CD14-positive monocyte (primary cell): ENCODE measurements around the gene EXPH5. TPM values are rescaled to one million over a fixed set of nuclear protein-coding genes. Genes with fewer than 3 reads are reported as not detected.

Experiments
- DNase-seq, 3 donors: peaks; one replicate each; pipeline ENCODE4 v3.0.0-alpha.2; 2011 to 2022
- H2AFZ ChIP-seq: 2 replicates; pipeline ENCODE4 v1.6.0; 2012; ENCODE audit warnings: mild to moderate bottlenecking, low read depth, low read length, inconsistent platforms; ENCODE audit not compliant: insufficient read depth, poor library complexity, severe bottlenecking
- H3K27ac ChIP-seq, 2 donors: 1 replicate in 1 of 2; 2 replicates in 1 of 2; pipeline ENCODE4 v1.5.1; 2012 to 2013; ENCODE audit warnings: low read length in 2 of 2, control low read depth in 1 of 2, inconsistent platforms in 1 of 2, low read depth in 1 of 2, mild to moderate bottlenecking in 1 of 2
- H3K27me3 ChIP-seq, 2 donors: one replicate each; pipeline versions ENCODE4 v1.6.0 to v1.6.1; 2011 to 2013; ENCODE audit warnings: low read length in 2 of 2; ENCODE audit not compliant: control insufficient read depth in 2 of 2, insufficient read depth in 2 of 2
- H3K36me3 ChIP-seq, 2 donors: replicated peaks in 1 of 2; 1 replicate in 1 of 2; 2 replicates in 1 of 2; pipeline versions ENCODE4 v1.5.1 to v1.6.1; 2012 to 2013; ENCODE audit warnings: low read length in 2 of 2, control low read depth in 1 of 2, inconsistent platforms in 1 of 2, mild to moderate bottlenecking in 1 of 2; ENCODE audit not compliant: insufficient read depth in 2 of 2, control insufficient read depth in 1 of 2
- H3K4me1 ChIP-seq, 2 donors: 1 replicate in 1 of 2; 2 replicates in 1 of 2; pipeline versions ENCODE4 v1.5.1 to v1.6.1; 2012 to 2013; ENCODE audit warnings: low read length in 2 of 2, control low read depth in 1 of 2, inconsistent platforms in 1 of 2, mild to moderate bottlenecking in 1 of 2, moderate library complexity in 1 of 2; ENCODE audit not compliant: insufficient read depth in 2 of 2, control insufficient read depth in 1 of 2
- H3K4me2 ChIP-seq: replicated peaks from 2 replicates; pipeline ENCODE3; 2012; ENCODE audit warnings: low read length, moderate library complexity, mild to moderate bottlenecking; ENCODE audit not compliant: poor library complexity, severe bottlenecking; ENCODE audit errors: extremely low read depth
- H3K4me3 ChIP-seq, 3 experiments: fragments of 200-600 bp in 1 of 3; sonication (generic) in 1 of 3; replicated peaks in 1 of 3; 1 replicate in 2 of 3; 2 replicates in 1 of 3; pipeline ENCODE4 v1.5.1; 2011 to 2013; ENCODE audit warnings: low read length in 3 of 3, mild to moderate bottlenecking in 3 of 3, control low read depth in 2 of 3, low read depth in 2 of 3, inconsistent platforms in 1 of 3, moderate library complexity in 1 of 3
- H3K79me2 ChIP-seq: 2 replicates; pipeline ENCODE4 v1.6.0; 2012; ENCODE audit warnings: mild to moderate bottlenecking, control low read depth, inconsistent platforms, low read length, moderate library complexity; ENCODE audit not compliant: insufficient read depth
- H3K9ac ChIP-seq: 2 replicates; pipeline ENCODE4 v1.6.0; 2017; ENCODE audit warnings: low read length, mild to moderate bottlenecking; ENCODE audit not compliant: insufficient read depth, poor library complexity, severe bottlenecking
- H3K9me3 ChIP-seq, 2 donors: replicated peaks in 1 of 2; 1 replicate in 1 of 2; 2 replicates in 1 of 2; pipeline versions ENCODE4 v1.5.1 to v1.6.1; 2012 to 2013; ENCODE audit warnings: low read length in 2 of 2, control low read depth in 1 of 2; ENCODE audit not compliant: control insufficient read depth in 1 of 2, insufficient read depth in 1 of 2
- H4K20me1 ChIP-seq: 2 replicates; pipeline ENCODE4 v1.6.0; 2012; ENCODE audit warnings: mild to moderate bottlenecking, low read length, control low read depth, moderate library complexity; ENCODE audit not compliant: insufficient read depth
- H3K27ac Mint-ChIP-seq, 7 donors: one replicate each; pipeline ENCODE4 v1.8.0; 2020; ENCODE audit warnings: mild to moderate bottlenecking in 7 of 7, mixed read lengths in 7 of 7, moderate library complexity in 6 of 7, inconsistent platforms in 2 of 7
- H3K27me3 Mint-ChIP-seq, 3 donors: one replicate each; pipeline ENCODE4 v1.8.0; 2021 to 2022; ENCODE audit warnings: low read depth in 3 of 3, mild to moderate bottlenecking in 3 of 3, mixed read lengths in 3 of 3, moderate library complexity in 3 of 3, inconsistent platforms in 1 of 3
- H3K36me3 Mint-ChIP-seq, 2 donors: one replicate each; pipeline ENCODE4 v1.8.0; 2020; ENCODE audit warnings: mixed read lengths in 2 of 2, inconsistent platforms in 1 of 2, mild to moderate bottlenecking in 1 of 2
- H3K4me1 Mint-ChIP-seq: one replicate; pipeline ENCODE4 v1.8.0; 2020; ENCODE audit warnings: mild to moderate bottlenecking, mixed read lengths
- H3K4me3 Mint-ChIP-seq, 2 donors: one replicate each; pipeline ENCODE4 v1.8.0; 2020; ENCODE audit warnings: mild to moderate bottlenecking in 2 of 2, mixed read lengths in 2 of 2, moderate library complexity in 1 of 2
- H3K9me3 Mint-ChIP-seq, 7 donors: one replicate each; pipeline ENCODE4 v1.8.0; 2020 to 2022; ENCODE audit warnings: mixed read lengths in 7 of 7, mild to moderate bottlenecking in 6 of 7, moderate library complexity in 6 of 7, inconsistent platforms in 2 of 7
- WGBS: methylation state at CpG from one replicate; pipeline ENCODE4 v1.1.5; 2013; ENCODE audit warnings: missing lambda C conversion rate; ENCODE audit not compliant: insufficient coverage; 5-methylcytosine and 5-hydroxymethylcytosine counted together
- intact Hi-C, 2 donors: fragments of 100-400 bp; cut with micrococcal nuclease; formaldehyde crosslinking; loops; one replicate each; pipeline versions ENCODE4 v1.15.0 to v1.15.1; 2023
- polyA plus RNA-seq, 3 donors: library from polyadenylated mRNA; depleted of rRNA in 1 of 3; unstranded in 2 of 3; stranded (reverse) in 1 of 3; fragments of 300-500 nt in 2 of 3; fragments of >200 nt in 1 of 3; fragmentation: Illumina TruSeq in 2 of 3; gene quantifications; 1 replicate in 2 of 3; 2 replicates in 1 of 3; pipeline ENCODE4 v1.2.3, GENCODE V29; 2012 to 2021
- TF ChIP-seq, protein P1 (sequence below): fragments of 200-600 bp; IDR thresholded peaks from one replicate; pipeline ENCODE4 v1.8.0; 2022; ENCODE audit warnings: antibody characterized with exemption, mild to moderate bottlenecking

The EXPH5 gene
- polyA plus RNA-seq, 3 donors, result 0.05 to 0.17 TPM; not detected in 1

- intact Hi-C loops, result loop anchor here (5.0 to 10.0 kb wide), 2 partner anchors 271 to 928 kb away; partner anchors contain the start of genes ALKBH8 (in 1 of the 2), ATM (in 1 of the 2) and NPAT (in 1 of the 2)
- Histone ChIP-seq H3K9me3 (no peaks in the 10 kb centered on the region), H4K20me1 (no peaks in the 10 kb centered on the region), H2AFZ (peak overlapping the region; percentile 12), H3K27ac (no peak overlapping the region), H3K9ac (no peak overlapping the region), H3K4me2 (no peak overlapping the region), H3K4me1 (peaks cover 12 to 14% of the 10 kb centered on the region in 2 donors), H3K79me2 (peaks cover 4% of the 10 kb centered on the region), H3K4me3 (no peak overlapping the region), H3K27me3 (no peaks in the 10 kb centered on the region), H3K36me3 (peaks cover 0 to under 1% of the 10 kb centered on the region in 2 donors)
- Mint-ChIP-seq H3K4me1 (peaks cover 12% of the 10 kb centered on the region), H3K36me3 (peaks cover 0 to 6% of the 10 kb centered on the region in 2 donors), H3K4me3 (no peak overlapping the region), H3K27me3 (peaks cover 0 to 5% (median 0%) of the 10 kb centered on the region in 3 donors), H3K27ac (peak overlapping the region in 1 of 7 donors; percentile 43), H3K9me3 (no peaks in the 10 kb centered on the region)
- TF ChIP-seq, protein P1, sequence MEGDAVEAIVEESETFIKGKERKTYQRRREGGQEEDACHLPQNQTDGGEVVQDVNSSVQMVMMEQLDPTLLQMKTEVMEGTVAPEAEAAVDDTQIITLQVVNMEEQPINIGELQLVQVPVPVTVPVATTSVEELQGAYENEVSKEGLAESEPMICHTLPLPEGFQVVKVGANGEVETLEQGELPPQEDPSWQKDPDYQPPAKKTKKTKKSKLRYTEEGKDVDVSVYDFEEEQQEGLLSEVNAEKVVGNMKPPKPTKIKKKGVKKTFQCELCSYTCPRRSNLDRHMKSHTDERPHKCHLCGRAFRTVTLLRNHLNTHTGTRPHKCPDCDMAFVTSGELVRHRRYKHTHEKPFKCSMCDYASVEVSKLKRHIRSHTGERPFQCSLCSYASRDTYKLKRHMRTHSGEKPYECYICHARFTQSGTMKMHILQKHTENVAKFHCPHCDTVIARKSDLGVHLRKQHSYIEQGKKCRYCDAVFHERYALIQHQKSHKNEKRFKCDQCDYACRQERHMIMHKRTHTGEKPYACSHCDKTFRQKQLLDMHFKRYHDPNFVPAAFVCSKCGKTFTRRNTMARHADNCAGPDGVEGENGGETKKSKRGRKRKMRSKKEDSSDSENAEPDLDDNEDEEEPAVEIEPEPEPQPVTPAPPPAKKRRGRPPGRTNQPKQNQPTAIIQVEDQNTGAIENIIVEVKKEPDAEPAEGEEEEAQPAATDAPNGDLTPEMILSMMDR, result no peak
- DNase-seq, result no peak
- WGBS, result no CpG with 5 or more reads among the region's 3 CpGs
These were observed 98.2 kb downstream of the EXPH5 start for GRCh38 chr11:108495326-108495725.

GRCh38 chr11:108494182-108494581 is 99.4 kb downstream of the EXPH5 start:
- WGBS, result 100% methylated on average over 3 of the region's 6 CpGs
- Histone ChIP-seq H3K36me3 (peaks cover 0 to 6% of the 10 kb centered on the region in 2 donors), H4K20me1 (no peaks in the 10 kb centered on the region), H3K4me3 (no peak overlapping the region), H2AFZ (no peak overlapping the region), H3K4me1 (peaks cover 12 to 14% of the 10 kb centered on the region in 2 donors), H3K79me2 (peaks cover 4% of the 10 kb centered on the region), H3K27ac (no peak overlapping the region), H3K4me2 (no peak overlapping the region), H3K27me3 (no peaks in the 10 kb centered on the region), H3K9ac (no peak overlapping the region), H3K9me3 (no peaks in the 10 kb centered on the region)
- TF ChIP-seq, protein P1, result no peak
- H3K4me3 Mint-ChIP-seq, result no peak overlapping the region
- peaks cover 0 to 11% of the 10 kb centered on the region in 2 donors for H3K36me3 Mint-ChIP-seq
- intact Hi-C loops, result loop anchor here in 1 of 2 donors (10.0 kb wide), 1 partner anchor 269 kb away; the partner anchor contains the start of genes ATM and NPAT
- no peak for DNase-seq
- H3K9me3 Mint-ChIP-seq, result no peaks in the 10 kb centered on the region
- H3K27me3 Mint-ChIP-seq, result peaks cover 0 to 4% (median 0%) of the 10 kb centered on the region in 3 donors
- peak overlapping the region in 1 of 7 donors; percentile 71 for H3K27ac Mint-ChIP-seq
- H3K4me1 Mint-ChIP-seq, result peaks cover 12% of the 10 kb centered on the region
